GM23248 (cell line): ENCODE data around the gene USP17L27. TPM values are rescaled to one million over a fixed set of nuclear protein-coding genes. Genes with fewer than 3 reads are reported as not detected.

Source experiments
- polyA plus RNA-seq: library from polyadenylated mRNA; unstranded; fragments of >200 nt; fragmentation: Nextera tagmentation; extraction: Ambion mirVana; gene quantifications from 2 replicates; pipeline ENCODE4 v1.2.1, GENCODE V29; 2016
- total RNA-seq: library from RNA; depleted of rRNA; stranded (reverse); fragments of >200 nt; shearing (Covaris generic); gene quantifications from 2 replicates; pipeline ENCODE4 v1.2.3, GENCODE V29; 2014; rRNA removed

Gene USP17L27
- total and polyA plus RNA-seq, 2 experiments from 2014 or later, result not detected

Other genes with a start within 250 kb of the USP17L27 start
- gene FAM90A26, start 173.7 kb upstream of the USP17L27 start, total RNA-seq, result not detected in 2 replicates
- gene FAM90A26, start 173.7 kb upstream of the USP17L27 start, polyA plus RNA-seq, result not detected in 2 replicates
- not detected in 2 replicates for gene USP17L10, start 133.5 kb upstream of the USP17L27 start, total RNA-seq
- not detected in 2 replicates for gene USP17L10, start 133.5 kb upstream of the USP17L27 start, polyA plus RNA-seq
- not detected in 2 replicates for gene USP17L11, start 128.7 kb upstream of the USP17L27 start, total RNA-seq
- not detected in 2 replicates for gene USP17L11, start 128.7 kb upstream of the USP17L27 start, polyA plus RNA-seq
- not detected in 2 replicates for gene USP17L12, start 124.0 kb upstream of the USP17L27 start, total RNA-seq
- not detected in 2 replicates for gene USP17L12, start 124.0 kb upstream of the USP17L27 start, polyA plus RNA-seq
- not detected in 2 replicates for gene USP17L13, start 119.3 kb upstream of the USP17L27 start, total RNA-seq
- gene USP17L13, start 119.3 kb upstream of the USP17L27 start, polyA plus RNA-seq, result not detected in 2 replicates
- not detected in 2 replicates for gene USP17L15, start 109.8 kb upstream of the USP17L27 start, total RNA-seq
- not detected in 2 replicates for gene USP17L15, start 109.8 kb upstream of the USP17L27 start, polyA plus RNA-seq
- gene USP17L17, start 100.3 kb upstream of the USP17L27 start, total RNA-seq, result not detected in 2 replicates
- gene USP17L17, start 100.3 kb upstream of the USP17L27 start, polyA plus RNA-seq, result not detected in 2 replicates
- gene USP17L18, start 95.5 kb upstream of the USP17L27 start, total RNA-seq, result not detected in 2 replicates
- not detected in 2 replicates for gene USP17L18, start 95.5 kb upstream of the USP17L27 start, polyA plus RNA-seq
- not detected in 2 replicates for gene USP17L19, start 90.8 kb upstream of the USP17L27 start, total RNA-seq
- not detected in 2 replicates for gene USP17L19, start 90.8 kb upstream of the USP17L27 start, polyA plus RNA-seq
- not detected in 2 replicates for gene USP17L20, start 86.0 kb upstream of the USP17L27 start, total RNA-seq
- gene USP17L20, start 86.0 kb upstream of the USP17L27 start, polyA plus RNA-seq, result not detected in 2 replicates
- not detected in 2 replicates for gene USP17L21, start 81.3 kb upstream of the USP17L27 start, total RNA-seq
- not detected in 2 replicates for gene USP17L21, start 81.3 kb upstream of the USP17L27 start, polyA plus RNA-seq
- not detected in 2 replicates for gene USP17L22, start 76.5 kb upstream of the USP17L27 start, total RNA-seq
- not detected in 2 replicates for gene USP17L22, start 76.5 kb upstream of the USP17L27 start, polyA plus RNA-seq
- not detected in 2 replicates for gene USP17L24, start 19.0 kb upstream of the USP17L27 start, total RNA-seq
- gene USP17L24, start 19.0 kb upstream of the USP17L27 start, polyA plus RNA-seq, result not detected in 2 replicates
- gene USP17L25, start 14.2 kb upstream of the USP17L27 start, total RNA-seq, result not detected in 2 replicates
- not detected in 2 replicates for gene USP17L25, start 14.2 kb upstream of the USP17L27 start, polyA plus RNA-seq
- gene USP17L26, start 9.5 kb upstream of the USP17L27 start, total RNA-seq, result not detected in 2 replicates
- not detected in 2 replicates for gene USP17L26, start 9.5 kb upstream of the USP17L27 start, polyA plus RNA-seq
- not detected in 2 replicates for gene USP17L5, start 4.7 kb upstream of the USP17L27 start, total RNA-seq
- gene USP17L5, start 4.7 kb upstream of the USP17L27 start, polyA plus RNA-seq, result not detected in 2 replicates
- not detected in 2 replicates for gene USP17L28, start 4.7 kb downstream of the USP17L27 start, total RNA-seq
- gene USP17L28, start 4.7 kb downstream of the USP17L27 start, polyA plus RNA-seq, result not detected in 2 replicates
- not detected in 2 replicates for gene USP17L29, start 9.5 kb downstream of the USP17L27 start, total RNA-seq
- gene USP17L29, start 9.5 kb downstream of the USP17L27 start, polyA plus RNA-seq, result not detected in 2 replicates
- not detected in 2 replicates for gene USP17L30, start 19.0 kb downstream of the USP17L27 start, total RNA-seq
- gene USP17L30, start 19.0 kb downstream of the USP17L27 start, polyA plus RNA-seq, result not detected in 2 replicates
- gene DEFB131A, start 100.3 kb downstream of the USP17L27 start, total RNA-seq, result not detected in 2 replicates
- gene DEFB131A, start 100.3 kb downstream of the USP17L27 start, polyA plus RNA-seq, result not detected in 2 replicates